ENCODE data around the gene CNPY4. TPM values are rescaled to one million over a fixed set of nuclear protein-coding genes. Genes with fewer than 3 reads are reported as not detected.
A peak's percentile ranks its signal among the peaks of the same experiment; 100 is the strongest.

The CNPY4 gene
- total RNA-seq = 24.8 TPM

DNA sequence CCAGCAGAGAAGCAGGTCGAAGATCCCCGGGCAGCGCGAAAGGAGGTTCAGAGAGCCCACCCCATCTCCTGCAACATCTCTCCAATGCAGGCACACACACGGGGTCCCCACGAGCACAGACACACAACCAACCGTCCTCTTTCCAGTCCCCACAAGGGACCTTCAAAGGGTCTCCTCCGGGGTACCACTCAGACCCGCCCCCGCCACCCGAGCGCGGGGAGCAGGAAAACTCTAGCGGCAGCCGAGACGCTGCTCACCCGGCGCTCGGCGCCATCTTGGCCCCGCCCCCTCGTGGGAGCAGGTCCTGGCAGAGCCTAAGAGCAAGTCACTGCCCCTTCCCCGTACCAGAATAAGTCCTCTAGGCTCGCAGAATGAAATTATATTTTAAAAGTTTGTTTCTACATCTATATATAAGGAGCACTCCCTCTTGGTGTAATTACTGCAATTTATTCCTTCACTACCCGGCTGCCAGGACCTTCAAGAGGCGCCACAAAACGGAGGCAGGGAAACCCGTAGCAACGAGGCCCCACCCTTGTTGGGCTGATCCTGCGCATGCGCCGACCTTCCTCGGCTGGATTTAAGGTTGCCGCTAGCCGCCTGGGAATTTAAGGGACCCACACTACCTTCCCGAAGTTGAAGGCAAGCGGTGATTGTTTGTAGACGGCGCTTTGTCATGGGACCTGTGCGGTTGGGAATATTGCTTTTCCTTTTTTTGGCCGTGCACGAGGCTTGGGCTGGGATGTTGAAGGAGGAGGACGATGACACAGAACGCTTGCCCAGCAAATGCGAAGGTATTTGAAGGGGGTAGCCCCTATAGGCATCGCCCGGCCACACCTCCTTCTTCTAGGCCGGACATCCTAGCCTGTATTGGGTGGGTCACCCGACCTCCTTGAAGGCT, at the start of gene CNPY4, which contains the start of gene TAF6:
Gene CNPY4 (plus strand): TSS at position 563 of the 898 bp plus-strand sequence. CDS start 111 bp downstream, at position 674.
Gene TAF6 (minus strand): TSS at position 287 of the 898 bp plus-strand sequence. CDS start 5,149 bp downstream, outside the sequence.

DNA sequence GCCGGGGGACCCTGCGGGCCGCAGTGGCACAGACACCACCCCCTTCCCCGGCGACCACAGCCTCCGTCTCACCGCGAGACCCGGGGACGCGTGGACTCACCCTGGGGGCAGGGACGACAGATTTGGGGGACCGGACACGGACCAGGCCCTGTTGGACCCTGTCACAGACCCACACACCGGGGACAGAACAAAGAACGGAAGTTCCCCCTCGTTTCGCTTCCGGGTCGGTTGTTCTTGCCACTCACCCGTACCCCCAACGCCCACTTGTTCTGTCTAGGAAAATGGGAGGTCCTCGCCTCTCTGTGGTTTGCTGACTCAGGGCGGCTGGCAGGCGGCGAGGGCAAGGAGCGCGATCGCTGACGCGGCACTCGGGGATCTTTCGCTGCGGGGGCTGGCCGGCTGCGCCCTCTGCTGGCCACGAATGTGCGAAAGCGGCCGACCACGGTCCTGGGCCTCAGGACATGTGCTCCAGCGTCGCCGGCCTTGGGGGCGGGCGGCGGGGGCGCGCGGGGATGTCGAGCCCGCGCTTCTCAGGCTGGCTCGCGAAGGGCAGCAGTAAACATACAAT, 37.8 kb upstream of the CNPY4 start, which contains the start of gene ZNF3:
Gene ZNF3 (minus strand): TSS at position 189 of the 568 bp plus-strand sequence. CDS start 4,366 bp downstream, outside the sequence.

GRCh38 chr7:100088621-100089457, 30.6 kb upstream of the CNPY4 start, which contains the start of gene COPS6:
Gene COPS6 (plus strand): TSS chr7:100088969. CDS start chr7:100088991, 22 bp downstream.

DNA sequence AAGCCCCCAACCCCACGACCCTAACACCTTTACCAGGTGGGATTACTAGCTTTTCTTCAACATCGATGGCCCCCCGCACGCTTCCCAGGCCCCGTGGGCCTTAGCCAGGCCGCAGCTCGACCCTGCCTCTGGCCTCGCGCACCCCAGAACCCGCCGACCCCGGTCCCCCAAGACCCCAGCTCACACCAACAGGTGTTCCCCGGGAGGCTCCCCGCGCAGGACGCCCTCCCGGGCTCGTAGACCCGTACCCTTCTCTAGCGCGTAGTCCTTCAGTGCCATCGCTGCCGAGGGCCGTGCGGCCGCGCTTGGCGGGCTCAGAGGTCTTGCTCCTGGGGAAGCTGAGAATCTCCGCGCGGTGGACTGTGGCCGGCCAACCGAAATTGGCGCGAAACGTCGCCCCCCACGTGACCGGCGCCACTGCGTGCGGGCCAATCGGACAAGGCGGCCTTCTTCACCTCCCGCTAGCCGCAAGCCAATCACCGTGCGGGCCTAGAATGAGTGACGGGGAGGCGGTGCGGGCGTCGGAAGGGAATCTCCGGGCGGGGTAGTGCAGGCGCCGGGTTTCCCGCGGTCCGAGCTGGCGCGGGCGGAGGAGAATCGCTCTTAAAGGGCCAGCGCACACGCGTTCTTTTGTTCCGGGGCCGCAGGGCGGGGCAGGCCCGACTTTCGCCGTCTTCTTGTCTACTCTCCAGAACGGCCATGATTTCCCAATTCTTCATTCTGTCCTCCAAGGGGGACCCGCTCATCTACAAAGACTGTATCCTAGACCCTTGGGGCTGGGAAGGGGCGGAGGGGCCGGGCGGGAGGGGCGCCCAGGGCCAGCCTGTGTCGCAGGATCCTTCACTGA, 18.2 kb upstream of the CNPY4 start, which contains the start of the genes AP4M1 and MCM7:
Gene AP4M1 (plus strand): TSS at position 628 of the 847 bp plus-strand sequence. CDS start 72 bp downstream, at position 700.
Gene MCM7 (minus strand): TSS at position 382 of the 847 bp plus-strand sequence. CDS start 103 bp downstream, at position 279.

GRCh38 chr7:100126931-100127865, 7.8 kb downstream of the CNPY4 start, which contains the start of gene MBLAC1:
Gene MBLAC1 (plus strand): TSS chr7:100126967. CDS start chr7:100127396, 429 bp downstream.

DNA sequence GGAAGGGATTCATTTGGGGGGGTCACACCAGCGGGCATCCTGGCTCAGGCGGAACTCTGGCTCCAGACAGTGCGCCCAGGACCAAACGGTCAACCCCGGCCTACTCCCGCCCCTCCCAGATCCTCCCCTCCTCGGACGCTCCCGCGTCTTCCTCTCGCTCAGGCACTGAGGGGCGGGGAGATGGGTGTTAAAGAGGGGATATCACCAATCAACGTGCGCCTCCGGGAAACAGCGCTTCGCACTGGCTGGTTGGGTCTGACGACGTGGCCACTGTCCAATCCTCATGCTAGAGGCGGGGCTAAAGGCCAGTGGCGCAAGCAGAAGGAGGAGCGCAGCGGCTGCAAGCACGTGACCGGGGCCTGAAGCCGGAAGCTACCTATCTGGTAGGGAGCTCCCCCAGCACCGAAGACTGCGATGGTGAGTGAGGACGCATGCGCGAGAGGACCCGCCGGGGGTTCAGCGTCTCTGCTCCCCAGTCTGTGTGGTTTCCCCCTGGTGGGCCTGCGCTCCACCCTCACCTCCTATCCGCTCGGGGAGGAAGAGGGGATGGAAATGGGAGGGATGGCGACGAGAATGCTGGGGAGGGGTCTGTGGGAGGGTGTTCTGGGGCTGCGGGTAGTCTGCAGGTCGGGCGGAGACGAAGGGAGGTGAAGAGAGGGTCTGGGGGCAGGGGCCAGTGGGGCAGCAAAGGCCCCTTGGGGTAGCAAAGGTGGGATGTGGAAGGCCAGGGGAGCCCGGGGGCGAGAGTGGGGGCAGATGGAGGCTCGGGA, 29.3 kb downstream of the CNPY4 start, which contains the start of gene LAMTOR4:
Gene LAMTOR4 (plus strand): TSS at position 360 of the 770 bp plus-strand sequence. CDS start 55 bp downstream, at position 415.

DNA sequence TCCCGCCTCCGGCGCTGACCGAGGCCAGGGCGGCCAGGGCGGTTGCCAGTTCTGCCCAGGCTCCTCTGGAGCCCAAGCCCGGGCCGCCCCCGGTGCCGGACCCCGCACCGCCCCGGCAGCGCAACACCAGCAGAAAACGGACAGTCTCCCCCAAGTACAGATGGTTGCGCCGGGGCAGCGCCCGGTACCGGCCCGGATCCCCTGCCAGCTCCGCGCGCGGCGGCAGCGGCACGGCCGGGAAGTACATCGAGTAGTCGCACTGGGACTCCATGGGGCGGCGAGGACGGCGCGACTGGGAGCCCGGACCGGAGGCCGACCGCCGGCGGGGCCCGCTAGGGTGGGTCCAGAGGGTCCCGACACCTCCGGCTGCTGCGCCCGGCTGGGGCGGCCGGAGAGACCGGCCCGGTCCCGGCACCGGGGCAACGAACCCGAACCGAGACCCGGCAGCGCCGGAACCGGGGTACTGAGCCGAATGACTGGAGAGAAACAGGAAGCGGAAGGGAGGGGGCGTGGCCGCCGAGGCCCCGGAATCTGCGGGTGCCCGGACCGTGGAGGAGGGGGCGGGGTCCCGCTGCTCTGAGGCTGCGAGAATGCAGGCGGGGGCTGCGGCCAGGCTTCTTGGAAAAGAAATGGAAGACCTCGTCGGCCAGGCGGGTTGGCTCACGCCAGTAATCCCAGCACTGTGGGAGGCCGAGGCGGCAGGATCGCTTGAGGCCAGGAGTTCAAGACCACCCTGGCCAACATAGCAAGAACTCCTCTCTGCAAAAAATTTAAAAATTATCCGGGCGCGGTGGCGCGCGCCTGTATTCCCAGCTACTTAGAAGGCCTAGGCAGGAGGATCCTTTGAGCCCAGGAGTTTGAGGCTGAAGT, 39.0 kb downstream of the CNPY4 start, which contains the start of gene TRAPPC14:
Gene TRAPPC14 (minus strand): TSS at position 495 of the 870 bp plus-strand sequence. CDS start 224 bp downstream, at position 271.

Small RNA genes lying within 50 kb of the gene (small RNA-seq; reads per million reads assigned to genes)
- 49.7 reads per million, percentile 97 among the genes with 10 or more reads in this experiment for gene MIR106B (ENCODE audit: low replicate concordance)
- 1,101 reads per million, percentile 99 among the genes with 10 or more reads in this experiment for gene MIR25 (ENCODE audit: low replicate concordance)
- gene MIR93 (ENCODE audit: low replicate concordance) = 433 reads per million, percentile 99 among the genes with 10 or more reads in this experiment

Other genes starting within 250 kb of the CNPY4 start
- gene OR2AE1, start 242.6 kb upstream of the CNPY4 start, total RNA-seq = not detected
- gene TRIM4, start 200.1 kb upstream of the CNPY4 start, total RNA-seq = 28.1 TPM
- gene GJC3, start 190.0 kb upstream of the CNPY4 start, total RNA-seq = 0.23 TPM
- 18.7 TPM for gene AZGP1, start 143.6 kb upstream of the CNPY4 start, total RNA-seq
- gene ZKSCAN1, start 104.0 kb upstream of the CNPY4 start, total RNA-seq = 56.9 TPM
- 14.6 TPM for gene ZSCAN21, start 69.9 kb upstream of the CNPY4 start, total RNA-seq
- 36.6 TPM for gene ZNF3, start 37.9 kb upstream of the CNPY4 start, total RNA-seq
- gene COPS6, start 30.7 kb upstream of the CNPY4 start, total RNA-seq = 56.9 TPM
- 77.7 TPM for gene MCM7, start 18.2 kb upstream of the CNPY4 start, total RNA-seq
- 19.0 TPM for gene AP4M1, start 18.0 kb upstream of the CNPY4 start, total RNA-seq
- 54.1 TPM for gene TAF6, start 276 bp upstream of the CNPY4 start, total RNA-seq
- gene MBLAC1, start 7.3 kb downstream of the CNPY4 start, total RNA-seq = 4.8 TPM
- 83.1 TPM for gene LAMTOR4, start 29.3 kb downstream of the CNPY4 start, total RNA-seq
- 9.9 TPM for gene TRAPPC14, start 39.1 kb downstream of the CNPY4 start, total RNA-seq
- 4.7 TPM for gene GAL3ST4, start 49.0 kb downstream of the CNPY4 start, total RNA-seq
- 12.3 TPM for gene GPC2, start 57.7 kb downstream of the CNPY4 start, total RNA-seq
- gene STAG3, start 58.3 kb downstream of the CNPY4 start, total RNA-seq = 1.3 TPM
- gene PVRIG, start 100.3 kb downstream of the CNPY4 start, total RNA-seq = not detected
- gene SPDYE3, start 188.1 kb downstream of the CNPY4 start, total RNA-seq = not detected
- gene PILRB, start 238.5 kb downstream of the CNPY4 start, total RNA-seq = 39.7 TPM